ENCODE measurements around the gene KIAA2012.

The KIAA2012 gene

GRCh38 chr2:202044777-202045176 is 28.3 kb upstream of the KIAA2012 start:
- DNase-seq: no peak

DNA sequence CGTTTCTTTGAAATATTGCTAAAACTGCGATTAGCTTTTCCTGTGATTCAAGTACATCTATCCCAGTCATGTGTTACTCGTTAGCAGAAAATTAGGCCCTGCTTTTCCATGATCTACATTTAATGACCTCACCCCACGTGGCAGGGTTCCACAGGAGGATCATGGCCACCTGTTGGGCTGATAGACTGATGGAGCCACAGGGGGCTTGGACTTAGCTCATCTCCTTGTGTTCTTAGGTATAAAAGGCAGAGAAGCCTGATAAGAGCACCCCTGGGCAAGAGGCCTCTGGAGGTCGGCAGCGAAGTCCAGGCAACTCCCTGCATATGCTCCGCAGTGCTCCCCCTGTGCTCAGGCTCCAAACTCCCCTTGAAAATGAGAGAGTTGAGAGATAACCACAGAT is 26.5 kb upstream of the KIAA2012 start:
- no peak for DNase-seq

DNA sequence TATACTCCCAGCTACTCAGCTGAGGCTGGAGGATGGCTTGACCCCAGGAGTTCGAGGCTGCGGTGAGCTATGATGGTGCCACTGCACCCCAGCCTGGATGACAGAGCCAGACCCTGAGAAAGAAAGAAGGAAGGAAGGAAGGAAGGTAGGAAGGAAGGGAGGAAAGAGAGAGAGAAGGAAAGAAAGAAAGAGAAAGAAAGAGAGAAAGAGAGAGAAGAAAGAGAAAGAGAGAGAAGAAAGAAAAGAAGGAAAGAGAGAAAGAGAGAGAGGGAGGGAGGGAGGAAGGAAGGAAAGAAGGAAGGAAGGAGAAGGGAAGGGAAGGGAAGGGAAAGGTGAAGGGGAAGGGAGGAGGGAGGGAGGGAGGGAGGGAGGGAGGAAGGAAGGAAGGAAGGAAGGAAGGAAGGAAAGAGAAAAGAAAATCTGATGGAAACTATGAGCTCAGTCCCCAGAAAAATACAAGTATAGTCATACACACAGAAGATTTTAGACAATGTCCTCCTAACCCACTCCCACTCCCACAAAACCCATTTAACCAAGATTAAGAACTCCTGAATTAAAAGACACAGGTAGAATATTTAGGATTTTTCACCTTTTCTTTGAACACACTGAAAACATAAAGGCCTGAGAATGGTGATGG is 23.8 kb upstream of the KIAA2012 start:
- DNase-seq: no peak

DNA sequence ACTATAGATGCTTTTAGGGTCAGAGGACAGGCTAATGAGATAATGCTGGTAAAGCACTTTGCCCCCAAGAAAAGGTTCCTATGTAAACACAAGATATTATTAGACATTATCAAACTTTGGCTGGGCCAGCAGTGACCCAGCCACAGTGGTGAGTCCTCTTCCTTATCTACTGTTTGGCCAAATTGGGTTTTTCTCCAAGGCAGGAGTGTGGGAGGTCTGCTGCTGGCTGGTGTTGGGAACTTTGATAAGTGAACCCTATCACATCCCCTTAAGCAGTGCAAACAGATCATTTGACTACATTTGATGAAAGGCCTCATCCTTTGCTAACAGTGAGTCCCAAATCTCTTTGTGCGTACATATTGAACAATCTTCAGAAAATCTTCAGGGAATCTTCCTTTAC is 23.2 kb upstream of the KIAA2012 start:
- DNase-seq: no peak

- DNase-seq: no peak
Measured at GRCh38 chr2:202050652-202051051, 22.4 kb upstream of the KIAA2012 start.

GRCh38 chr2:202051499-202052161 is 21.4 kb upstream of the KIAA2012 start:
- peak; percentile 18 for DNase-seq

DNA sequence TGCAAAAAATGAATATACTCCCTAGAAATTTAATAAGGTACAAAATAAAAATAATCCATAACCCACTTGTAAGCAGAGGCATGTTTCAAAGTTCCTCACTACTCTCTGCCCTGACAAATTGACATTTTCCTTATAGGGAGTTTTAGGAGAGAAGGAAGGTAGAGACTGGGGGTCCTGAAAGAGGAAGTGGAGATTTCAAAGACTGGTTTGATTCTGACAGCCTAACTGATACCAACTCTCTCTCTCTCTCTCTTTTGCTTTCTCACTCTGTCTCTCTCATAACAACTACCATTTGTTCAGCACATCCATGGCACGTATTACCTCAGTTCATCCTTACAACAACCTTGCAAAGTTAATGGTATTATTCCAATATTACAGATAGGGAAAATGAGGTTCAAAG is 20.8 kb upstream of the KIAA2012 start:
- DNase-seq: no peak

DNA sequence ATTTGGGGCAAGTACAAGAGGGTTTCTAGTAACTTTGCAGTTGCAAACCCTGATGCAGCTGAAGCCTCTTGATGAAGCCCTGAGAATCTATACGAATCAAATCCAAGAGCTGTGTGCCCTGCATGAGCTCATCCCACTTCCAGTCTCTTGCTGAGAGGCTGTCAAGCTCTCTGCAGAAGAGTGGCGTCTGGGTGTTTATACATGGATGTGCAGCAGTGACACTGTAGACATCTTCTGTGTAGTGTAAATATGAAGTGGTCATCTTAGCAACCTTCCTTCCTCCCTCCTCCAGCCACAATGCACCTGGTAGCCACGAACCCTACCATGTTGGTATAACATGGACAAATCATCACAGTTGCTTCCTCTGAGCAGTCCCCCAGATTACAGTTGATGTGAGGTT is 18.4 kb upstream of the KIAA2012 start:
- DNase-seq: peak; percentile 34

GRCh38 chr2:202056611-202057010 is 16.4 kb upstream of the KIAA2012 start:
- DNase-seq: no peak

GRCh38 chr2:202060218-202060617 is 12.8 kb upstream of the KIAA2012 start:
- peak; percentile 24 for DNase-seq

DNA sequence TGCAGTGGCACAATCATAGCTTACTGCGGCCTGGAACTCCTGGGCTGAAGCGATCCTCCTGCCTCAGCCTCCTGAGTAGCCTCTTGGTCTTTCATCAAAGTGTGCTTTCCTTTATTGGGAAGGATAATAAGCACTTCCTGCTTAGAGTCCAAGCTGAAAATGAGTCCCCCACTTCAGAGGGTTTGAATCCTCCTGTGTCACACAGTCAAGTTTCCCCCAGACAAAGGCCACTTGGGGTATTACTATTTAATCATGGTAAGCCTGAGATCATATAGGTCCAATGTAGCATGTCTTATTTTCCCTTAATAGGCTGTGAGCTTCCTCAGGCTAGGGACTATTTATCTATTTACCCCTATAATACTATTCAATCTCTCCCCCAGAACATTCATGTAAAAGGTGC is 11.4 kb upstream of the KIAA2012 start:
- DNase-seq: peak; percentile 16

GRCh38 chr2:202064171-202064880 is 8.7 kb upstream of the KIAA2012 start:
- DNase-seq: peak; percentile 55

DNA sequence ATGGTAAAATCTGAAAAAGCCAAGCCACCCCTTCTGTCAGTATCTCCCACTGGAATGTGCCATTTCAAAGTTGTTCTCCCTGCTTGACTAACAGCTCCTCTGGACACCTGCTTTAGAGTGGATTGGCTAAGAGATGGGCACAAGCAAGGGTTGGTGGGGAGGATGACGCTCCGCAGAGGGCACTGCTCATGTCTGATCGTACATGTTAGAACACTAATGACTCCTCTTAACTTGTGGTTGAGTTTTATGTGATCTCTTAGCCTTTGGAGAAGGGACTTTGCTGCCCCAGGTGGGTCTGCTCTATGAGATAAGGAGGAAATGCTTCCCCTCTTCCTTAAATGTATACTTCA is 8.2 kb upstream of the KIAA2012 start:
- DNase-seq: no peak

- DNase-seq: no peak
Measured at GRCh38 chr2:202065876-202066275, 7.2 kb upstream of the KIAA2012 start.

DNA sequence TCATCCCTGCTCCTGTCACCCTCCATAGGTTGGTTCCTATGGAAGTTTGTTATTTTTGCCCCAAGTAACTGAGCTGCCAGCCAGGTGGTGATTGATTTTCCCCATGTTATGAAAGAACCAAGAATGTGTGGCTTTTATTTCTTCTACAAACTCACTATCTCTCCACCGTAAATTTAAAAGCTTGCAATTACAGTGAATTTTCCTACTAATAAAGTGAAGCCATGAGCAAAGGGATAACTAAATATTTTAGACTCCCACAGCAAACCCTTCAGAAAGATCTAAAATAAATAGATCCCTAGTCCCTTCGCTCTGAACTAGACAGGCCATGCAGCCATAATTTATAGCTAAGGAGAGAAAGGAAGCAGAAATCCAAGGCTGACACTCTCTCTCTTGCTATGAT is 6.2 kb upstream of the KIAA2012 start:
- no peak for DNase-seq

- DNase-seq: no peak
Measured at GRCh38 chr2:202067589-202067988, 5.5 kb upstream of the KIAA2012 start.

DNA sequence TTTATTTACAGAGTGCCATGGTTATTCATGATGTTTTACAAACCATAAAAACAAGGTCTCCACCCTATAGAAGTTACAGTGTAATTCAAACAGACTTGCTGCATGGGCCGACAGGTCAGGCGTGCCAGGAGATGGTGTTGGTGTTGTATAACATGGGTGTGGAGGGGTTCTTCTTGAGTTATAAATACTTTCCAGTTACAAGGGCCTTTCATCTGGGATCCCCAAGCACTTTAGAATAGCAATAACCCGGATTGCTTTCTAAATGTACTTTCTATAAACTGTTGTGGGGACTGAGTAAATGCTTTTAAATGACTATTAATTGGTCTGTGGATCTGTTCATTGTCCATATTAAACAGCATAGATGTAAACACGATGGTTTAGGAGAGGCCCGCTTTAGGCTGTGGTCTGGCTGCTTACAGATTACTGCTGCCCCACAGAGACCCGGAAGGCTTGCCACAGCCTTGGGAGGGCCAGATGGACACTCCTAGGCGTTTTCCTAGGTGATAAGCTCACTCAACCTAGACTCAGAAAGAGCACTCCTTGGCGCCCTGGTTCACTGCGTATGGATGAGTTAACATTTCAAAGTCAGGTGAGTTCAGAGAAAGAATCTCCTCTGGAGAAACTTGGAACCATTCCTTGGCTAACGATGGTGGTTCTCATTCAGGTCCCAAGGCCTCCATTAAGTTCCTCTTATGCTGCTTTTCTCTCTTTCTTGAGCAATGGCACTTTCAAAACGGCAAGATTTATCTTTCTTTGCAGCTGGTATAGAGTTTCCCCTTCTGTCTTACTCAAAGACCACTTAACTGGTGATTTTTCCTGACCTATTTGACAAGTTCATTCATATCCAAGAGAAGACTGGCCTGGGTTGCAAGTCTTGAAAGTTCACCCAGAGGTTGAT is 3.6 kb upstream of the KIAA2012 start:
- DNase-seq: peak; percentile 51

DNA sequence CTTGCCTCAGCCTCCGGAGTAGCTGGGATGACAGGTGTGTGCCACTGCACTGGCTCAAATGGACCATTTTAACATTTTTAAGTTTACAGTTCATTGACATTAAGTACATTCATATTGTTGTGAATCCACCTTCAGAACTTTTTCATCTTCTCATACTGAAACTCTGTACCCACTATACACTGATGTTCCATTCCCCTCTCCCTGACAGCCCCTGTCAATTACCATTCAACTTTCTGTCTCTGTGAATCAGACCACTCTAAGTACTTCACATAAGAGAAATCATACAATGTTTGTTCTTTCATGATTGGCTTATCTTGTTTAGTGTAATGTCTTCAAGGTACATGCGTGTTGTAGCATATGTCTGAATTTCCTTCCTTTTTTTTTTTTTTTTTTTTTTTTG is 1.9 kb upstream of the KIAA2012 start:
- DNase-seq: no peak

GRCh38 chr2:202072226-202072625 is 829 bp upstream of the KIAA2012 start:
- peak; percentile 58 for DNase-seq

- DNase-seq: no peak
Measured at GRCh38 chr2:202074324-202074723, 1.3 kb downstream of the KIAA2012 start.

DNA sequence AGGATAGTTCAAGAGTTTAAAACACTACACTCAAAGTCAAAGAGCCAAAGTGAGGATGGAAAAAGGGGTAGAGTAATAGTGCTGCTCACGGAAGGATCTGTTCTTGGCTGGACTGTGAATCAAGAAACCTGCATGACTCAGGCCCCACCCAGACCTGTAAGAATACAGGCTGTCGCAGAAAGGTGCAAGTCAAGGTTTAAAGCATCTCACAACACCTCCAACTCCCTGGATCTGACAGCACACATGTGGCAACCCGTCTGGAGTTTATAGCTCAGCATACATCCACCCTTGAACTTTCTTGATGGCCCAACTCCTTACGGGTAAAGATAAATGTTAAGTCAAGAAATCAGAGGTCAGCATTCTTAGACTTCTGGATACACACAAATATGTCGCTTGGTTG is 6.3 kb downstream of the KIAA2012 start:
- no peak for DNase-seq

DNA sequence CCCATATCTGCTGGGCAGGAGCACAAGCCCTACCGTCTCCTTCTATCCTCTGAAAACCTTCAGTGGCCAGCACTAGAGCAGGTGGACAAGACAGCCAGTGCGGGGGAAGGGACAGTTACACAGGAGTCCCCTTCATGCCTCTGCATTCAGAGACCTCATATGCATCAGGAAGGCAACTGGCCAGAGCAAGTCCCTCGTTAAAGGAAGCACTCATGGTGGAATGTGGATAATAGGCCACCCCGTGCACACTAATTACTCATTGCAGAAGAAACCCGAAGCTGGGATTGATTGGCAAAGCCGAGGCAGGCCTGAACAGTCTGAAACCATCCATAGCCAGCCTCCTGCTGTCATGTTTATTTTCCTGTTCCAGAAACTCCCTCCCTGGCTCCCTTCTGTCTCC is 11.2 kb downstream of the KIAA2012 start:
- no peak for DNase-seq

- DNase-seq: no peak
Measured at GRCh38 chr2:202088777-202089176, 15.7 kb downstream of the KIAA2012 start.
